SKM-1 (cell line): ENCODE results near the gene PHACTR1.
"Not testable (repeated sequence)": the region's sequence is repeated elsewhere in the genome, so short reads cannot be mapped to it uniquely, and the experiment has no call there.

Experiments used
- DNase-seq: peaks from one replicate; lab custom pipeline; 2025; ENCODE audit not compliant: unreplicated experiment; lab: John Stamatoyannopoulos, UW

The PHACTR1 gene

DNA sequence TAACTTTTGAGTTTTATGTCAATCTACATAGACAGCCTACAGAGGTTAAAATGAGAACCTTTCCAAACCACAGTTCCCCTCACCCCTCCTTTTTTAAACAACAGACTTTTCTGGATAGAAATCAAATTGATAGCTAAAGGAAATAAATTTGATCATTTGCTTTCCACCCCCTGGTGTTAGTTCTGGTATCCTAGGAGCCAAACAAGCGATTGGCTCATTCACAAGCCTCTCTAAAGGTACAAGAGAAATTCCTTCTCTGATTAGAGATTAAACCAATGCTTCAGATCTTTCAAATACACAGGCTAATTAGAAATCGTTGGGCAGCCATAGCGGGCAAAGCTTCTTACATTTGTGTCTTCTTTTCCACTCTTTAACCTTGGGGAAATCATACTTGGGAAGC, 379.5 kb downstream of the PHACTR1 start:
- no peak for DNase-seq

DNA sequence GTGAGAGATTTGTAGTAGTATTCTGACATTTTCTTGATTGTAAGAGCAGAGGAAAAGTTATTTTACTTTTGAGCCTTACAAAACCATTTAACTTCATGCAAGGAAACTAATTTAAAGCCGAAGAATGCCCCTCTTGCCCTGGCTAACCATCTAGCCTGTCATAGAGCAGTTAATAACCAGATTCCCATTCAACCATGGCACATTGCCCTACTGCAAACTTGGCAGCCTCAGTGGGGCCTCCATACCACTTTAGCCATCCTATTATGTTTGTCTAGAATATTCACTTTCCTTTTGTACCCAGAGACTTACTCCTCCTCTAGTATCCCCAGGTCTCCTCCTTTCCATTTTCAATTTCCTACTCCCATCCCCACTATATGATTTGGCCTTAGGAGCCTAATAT, 380.9 kb downstream of the PHACTR1 start:
- DNase-seq, result no peak

- no peak for DNase-seq
Measured at GRCh38 chr6:13098006-13098405, 381.4 kb downstream of the PHACTR1 start.

GRCh38 chr6:13098793-13099570, 382.4 kb downstream of the PHACTR1 start:
- no peak for DNase-seq

- DNase-seq, result peak; percentile 5
Measured at GRCh38 chr6:13099771-13100170, 383.2 kb downstream of the PHACTR1 start.

GRCh38 chr6:13101409-13101808, 384.8 kb downstream of the PHACTR1 start:
- peak; percentile 56 for DNase-seq

DNA sequence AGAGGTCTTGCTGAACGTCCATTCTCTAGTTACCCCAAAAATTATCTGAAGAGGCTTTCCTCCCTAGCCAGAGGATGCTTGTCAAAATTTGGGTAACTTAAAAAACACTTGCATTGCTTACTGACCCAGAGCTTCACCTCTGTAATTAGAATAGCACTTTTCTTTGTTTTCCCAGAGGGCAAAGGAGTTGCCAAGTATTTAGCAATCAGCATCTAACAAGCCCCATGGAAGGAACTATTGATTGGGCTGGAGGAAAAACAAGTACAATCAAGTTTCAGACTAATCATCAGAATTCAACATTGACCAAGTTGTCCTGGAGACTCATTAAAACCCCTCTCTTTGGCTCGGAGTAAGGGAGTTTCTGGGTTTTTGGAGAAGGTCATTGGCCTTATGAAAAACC, 385.4 kb downstream of the PHACTR1 start:
- no peak for DNase-seq

- DNase-seq, result no peak
Measured at GRCh38 chr6:13103169-13103568, 386.6 kb downstream of the PHACTR1 start.

- no peak for DNase-seq
Measured at GRCh38 chr6:13105139-13105538, 388.6 kb downstream of the PHACTR1 start.

DNA sequence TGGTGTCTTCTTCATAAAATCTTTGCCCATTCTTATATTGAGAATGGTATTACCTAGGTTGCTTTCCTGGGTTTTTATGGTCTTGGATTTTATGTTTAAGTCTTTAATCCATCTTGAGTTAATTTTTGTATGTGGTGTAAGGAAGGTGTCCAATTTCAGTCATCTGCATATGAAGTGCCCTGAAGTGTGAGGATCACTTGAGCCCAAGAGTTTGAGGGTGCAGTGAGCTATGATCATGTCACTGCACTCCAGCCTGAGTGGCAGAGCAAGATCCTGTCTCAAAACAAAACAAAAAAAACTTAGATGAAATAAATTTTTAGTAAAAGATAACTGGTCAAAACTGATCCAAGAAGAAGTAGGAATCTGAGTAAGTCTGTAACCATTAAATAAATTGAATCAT, 396.4 kb downstream of the PHACTR1 start:
- DNase-seq, result no peak

- DNase-seq, result no peak
Measured at GRCh38 chr6:13113376-13113775, 396.8 kb downstream of the PHACTR1 start.

DNA sequence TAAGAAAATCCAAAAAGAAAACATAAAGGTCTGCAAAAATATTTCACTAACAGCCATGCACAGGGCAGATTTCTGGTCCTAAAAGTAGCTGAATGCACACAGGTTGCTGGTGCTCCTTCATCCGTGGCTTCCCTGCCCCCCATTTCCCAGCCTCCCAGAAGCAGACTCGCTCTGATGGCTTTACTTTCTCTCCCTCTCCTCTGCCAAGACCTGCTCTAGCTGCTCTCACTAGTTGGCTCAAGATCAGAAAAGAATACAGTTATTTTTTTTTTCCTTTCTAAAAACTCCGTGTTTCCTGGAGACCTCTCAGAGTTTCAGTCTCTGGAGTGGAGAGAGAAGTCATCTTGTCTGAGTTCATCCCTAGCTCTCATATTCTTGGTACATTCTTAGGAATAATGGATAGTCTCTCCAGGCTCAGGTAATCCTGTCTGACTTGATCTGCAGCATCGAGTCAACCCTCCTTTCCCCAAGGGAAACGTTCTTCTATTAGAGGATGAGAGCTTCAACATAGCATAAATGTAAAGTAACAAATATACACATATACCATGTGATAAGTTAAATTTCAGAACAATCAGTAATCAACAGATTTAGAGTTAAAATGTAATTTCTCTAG, 397.5 kb downstream of the PHACTR1 start:
- no peak for DNase-seq

- DNase-seq, result peak; percentile 28
Measured at GRCh38 chr6:13116155-13116554, 399.6 kb downstream of the PHACTR1 start.

DNA sequence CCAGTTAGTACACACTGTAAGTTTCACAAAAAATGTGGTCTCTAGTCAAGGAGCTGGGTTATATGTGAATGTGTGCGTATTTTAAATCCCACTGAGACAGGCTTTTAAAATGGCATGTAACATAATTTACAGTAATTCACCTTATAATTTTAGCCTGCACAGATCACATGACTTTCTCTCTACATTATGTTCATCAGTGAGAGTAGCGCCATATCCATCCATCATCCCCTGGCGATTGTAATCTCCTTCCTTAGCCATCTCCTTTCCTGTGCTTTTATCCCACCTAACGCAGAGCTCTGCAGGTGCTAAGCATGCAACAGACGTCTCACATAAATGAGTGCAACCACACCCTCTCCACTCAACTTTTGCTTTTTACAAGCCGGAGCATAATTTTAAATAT, 401.0 kb downstream of the PHACTR1 start:
- DNase-seq, result no peak

DNA sequence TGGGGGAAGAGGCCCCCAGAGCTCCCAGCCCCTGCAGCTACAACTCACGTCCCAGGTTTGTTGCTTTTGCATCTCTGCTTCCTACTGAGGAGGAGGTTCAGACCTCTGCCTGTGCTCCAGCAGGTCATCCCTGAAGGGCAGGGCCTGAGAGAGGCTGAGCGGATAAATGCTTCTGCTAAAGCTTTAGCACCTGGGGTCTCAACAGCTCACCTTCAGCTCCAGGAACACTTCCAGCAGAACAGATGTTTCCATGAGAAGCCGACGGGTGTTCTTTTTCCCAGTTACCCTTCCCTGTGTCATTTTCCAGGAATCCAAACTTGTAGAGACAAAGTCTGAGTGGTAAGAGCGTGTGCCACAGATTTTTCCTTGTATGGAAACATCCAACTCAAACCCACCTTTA, 403.0 kb downstream of the PHACTR1 start:
- DNase-seq, result no peak

DNA sequence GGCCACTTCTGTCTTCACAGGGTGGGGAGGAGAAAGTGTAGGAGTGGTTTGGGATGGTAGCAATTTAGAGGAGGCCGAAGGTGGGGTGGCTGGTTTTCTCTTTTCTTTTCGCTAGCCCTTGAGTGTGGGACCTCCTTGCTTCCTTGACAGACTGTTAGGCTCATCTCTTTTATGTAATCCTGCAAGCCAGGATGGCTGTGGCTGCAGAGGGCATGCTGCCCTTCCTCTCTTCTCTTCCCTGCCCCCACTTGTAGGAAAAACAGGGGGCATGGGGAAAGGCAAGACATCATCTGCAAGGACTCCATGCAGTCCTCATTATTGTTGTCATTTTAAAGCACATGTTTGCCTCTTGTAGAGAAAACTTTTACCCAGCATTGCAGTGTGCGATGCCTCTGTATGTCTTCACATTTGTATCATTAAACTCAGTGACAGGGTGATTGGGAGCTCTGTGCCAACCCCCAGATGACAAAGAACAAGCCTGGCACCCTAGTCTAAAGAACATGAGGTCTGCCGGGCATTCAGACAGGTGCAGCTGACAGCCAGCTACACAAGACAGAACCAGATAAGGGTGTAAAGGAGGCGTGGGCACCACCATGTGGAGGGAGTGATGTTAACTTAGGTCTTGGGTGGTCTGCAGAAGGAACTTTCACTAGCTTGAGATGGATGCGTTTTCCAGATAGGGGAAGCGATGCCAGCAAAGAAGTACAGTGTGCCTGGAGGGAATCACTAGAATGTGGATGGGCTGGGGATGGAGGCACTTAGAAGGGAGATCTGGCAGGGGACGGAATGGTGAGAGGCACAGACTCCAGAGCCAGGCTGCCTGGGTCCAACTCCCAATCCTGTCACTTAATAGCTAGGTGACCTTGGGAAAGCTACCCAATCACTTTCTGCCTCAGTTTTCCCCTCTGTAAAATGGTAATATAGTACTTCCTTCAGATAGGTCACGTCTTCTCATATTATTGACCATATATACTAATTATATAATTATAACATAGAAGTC, 404.2 kb downstream of the PHACTR1 start:
- DNase-seq, result no peak

GRCh38 chr6:13124131-13124530, 407.6 kb downstream of the PHACTR1 start:
- no peak for DNase-seq

GRCh38 chr6:13125841-13126240, 409.3 kb downstream of the PHACTR1 start:
- no peak for DNase-seq

DNA sequence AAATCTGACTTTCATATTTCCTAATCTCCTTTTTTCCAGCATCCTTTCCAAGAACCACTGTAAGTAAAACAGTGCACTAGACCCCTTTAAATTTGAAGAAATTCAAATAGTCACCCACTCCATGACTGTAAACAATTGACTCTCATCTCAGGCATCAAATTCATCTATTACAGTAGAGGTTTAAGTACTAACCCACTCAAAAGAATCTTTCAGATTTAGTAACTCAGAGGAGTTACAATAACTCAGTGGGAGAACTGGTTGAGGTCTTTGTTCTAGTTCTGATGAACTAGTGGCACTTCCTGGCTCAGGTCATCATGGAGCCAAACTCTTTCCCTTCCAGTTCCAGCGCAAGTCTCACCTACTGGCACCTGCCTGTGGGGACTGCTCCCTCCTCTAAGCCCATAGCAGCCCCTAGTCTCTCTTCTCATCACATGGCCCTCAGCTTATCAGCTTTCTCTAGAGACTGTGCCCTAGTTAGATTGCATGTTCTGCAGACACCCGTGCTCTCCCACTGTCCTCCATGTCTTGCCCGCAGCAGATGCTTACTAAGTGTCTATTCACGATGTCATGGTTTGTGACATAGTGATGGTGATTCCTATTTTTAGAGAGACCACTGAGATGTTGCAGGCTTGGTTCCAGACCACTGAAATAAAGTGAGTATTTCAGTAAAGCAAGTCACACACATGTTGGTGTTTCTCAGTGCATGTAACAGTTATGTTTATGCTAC, 415.5 kb downstream of the PHACTR1 start:
- no peak for DNase-seq

DNA sequence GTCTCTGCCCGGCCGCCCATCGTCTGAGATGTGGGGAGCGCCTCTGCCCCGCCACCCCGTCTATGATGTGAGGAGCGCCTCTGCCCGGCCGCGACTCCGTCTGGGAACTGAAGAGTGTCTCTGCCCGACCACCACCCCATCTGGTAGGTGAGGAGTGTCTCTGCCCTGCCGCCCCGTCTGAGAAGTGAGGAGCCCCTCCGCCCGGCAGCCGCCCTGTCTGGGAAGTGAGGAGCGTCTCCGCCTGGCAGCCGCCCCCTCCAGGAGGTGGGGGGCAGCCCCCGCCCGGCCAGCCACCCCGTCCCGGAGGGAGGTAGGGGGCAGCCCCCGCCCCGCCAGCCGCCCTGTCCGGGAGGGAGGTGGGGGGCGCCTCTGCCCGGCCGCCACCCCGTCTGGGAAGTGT, 417.3 kb downstream of the PHACTR1 start:
- DNase-seq, result not testable (repeated sequence)

- DNase-seq, result no peak
Measured at GRCh38 chr6:13135152-13135551, 418.6 kb downstream of the PHACTR1 start.
